Measurements from ENCODE around the gene COL27A1.

DNA sequence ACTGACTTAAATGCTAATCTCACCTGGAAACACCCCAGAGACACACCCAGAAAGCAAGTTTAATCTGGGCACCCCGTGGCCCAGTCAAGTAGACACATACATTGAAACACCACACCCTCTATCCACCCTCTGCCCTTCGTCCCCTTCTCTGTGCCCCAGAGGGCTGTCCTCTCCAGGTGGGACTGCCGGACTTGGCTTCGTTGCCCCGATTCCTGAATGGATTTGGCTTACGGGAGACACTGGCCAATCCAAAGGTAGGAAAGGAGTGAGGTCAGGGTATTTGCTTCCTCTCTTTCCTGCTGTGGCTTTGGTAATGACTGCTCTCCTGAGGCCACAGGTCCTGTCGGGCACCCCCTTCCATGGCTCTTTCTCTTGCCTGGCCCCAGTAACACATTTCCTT is 25.2 kb upstream of the COL27A1 start:
- TF ChIP-seq, protein P1, sequence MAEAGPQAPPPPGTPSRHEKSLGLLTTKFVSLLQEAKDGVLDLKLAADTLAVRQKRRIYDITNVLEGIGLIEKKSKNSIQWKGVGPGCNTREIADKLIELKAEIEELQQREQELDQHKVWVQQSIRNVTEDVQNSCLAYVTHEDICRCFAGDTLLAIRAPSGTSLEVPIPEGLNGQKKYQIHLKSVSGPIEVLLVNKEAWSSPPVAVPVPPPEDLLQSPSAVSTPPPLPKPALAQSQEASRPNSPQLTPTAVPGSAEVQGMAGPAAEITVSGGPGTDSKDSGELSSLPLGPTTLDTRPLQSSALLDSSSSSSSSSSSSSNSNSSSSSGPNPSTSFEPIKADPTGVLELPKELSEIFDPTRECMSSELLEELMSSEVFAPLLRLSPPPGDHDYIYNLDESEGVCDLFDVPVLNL (CRISPR knock-in tag; IDR thresholded peaks at IDR 0.05; ENCODE audit: low read depth): no peak
- TF ChIP-seq POLR2A (conservative IDR thresholded peaks at IDR 0.05): no peak
- TF ChIP-seq EZH2 (IDR thresholded peaks at IDR 0.05; ENCODE audit: borderline replicate concordance, low read depth, low read length): no peak
- TF ChIP-seq JUND (IDR thresholded peaks at IDR 0.05; ENCODE audit: borderline replicate concordance, low read depth, low read length): no peak
- TF ChIP-seq JUND (tag; IDR thresholded peaks at IDR 0.05; ENCODE audit: borderline replicate concordance, low read depth, low read length): no peak
- no peak for TF ChIP-seq FOXJ3 (CRISPR knock-in tag; IDR thresholded peaks at IDR 0.05)
- no peak for TF ChIP-seq SETDB1 (IDR thresholded peaks at IDR 0.05; ENCODE audit: low read length)
- TF ChIP-seq, protein P2, sequence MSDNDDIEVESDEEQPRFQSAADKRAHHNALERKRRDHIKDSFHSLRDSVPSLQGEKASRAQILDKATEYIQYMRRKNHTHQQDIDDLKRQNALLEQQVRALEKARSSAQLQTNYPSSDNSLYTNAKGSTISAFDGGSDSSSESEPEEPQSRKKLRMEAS (CRISPR knock-in tag; IDR thresholded peaks at IDR 0.05): no peak
- no peak for TF ChIP-seq ZBTB7A (IDR thresholded peaks at IDR 0.05; ENCODE audit: borderline replicate concordance, control insufficient read depth, low read depth, low read length)
- TF ChIP-seq, protein P3, sequence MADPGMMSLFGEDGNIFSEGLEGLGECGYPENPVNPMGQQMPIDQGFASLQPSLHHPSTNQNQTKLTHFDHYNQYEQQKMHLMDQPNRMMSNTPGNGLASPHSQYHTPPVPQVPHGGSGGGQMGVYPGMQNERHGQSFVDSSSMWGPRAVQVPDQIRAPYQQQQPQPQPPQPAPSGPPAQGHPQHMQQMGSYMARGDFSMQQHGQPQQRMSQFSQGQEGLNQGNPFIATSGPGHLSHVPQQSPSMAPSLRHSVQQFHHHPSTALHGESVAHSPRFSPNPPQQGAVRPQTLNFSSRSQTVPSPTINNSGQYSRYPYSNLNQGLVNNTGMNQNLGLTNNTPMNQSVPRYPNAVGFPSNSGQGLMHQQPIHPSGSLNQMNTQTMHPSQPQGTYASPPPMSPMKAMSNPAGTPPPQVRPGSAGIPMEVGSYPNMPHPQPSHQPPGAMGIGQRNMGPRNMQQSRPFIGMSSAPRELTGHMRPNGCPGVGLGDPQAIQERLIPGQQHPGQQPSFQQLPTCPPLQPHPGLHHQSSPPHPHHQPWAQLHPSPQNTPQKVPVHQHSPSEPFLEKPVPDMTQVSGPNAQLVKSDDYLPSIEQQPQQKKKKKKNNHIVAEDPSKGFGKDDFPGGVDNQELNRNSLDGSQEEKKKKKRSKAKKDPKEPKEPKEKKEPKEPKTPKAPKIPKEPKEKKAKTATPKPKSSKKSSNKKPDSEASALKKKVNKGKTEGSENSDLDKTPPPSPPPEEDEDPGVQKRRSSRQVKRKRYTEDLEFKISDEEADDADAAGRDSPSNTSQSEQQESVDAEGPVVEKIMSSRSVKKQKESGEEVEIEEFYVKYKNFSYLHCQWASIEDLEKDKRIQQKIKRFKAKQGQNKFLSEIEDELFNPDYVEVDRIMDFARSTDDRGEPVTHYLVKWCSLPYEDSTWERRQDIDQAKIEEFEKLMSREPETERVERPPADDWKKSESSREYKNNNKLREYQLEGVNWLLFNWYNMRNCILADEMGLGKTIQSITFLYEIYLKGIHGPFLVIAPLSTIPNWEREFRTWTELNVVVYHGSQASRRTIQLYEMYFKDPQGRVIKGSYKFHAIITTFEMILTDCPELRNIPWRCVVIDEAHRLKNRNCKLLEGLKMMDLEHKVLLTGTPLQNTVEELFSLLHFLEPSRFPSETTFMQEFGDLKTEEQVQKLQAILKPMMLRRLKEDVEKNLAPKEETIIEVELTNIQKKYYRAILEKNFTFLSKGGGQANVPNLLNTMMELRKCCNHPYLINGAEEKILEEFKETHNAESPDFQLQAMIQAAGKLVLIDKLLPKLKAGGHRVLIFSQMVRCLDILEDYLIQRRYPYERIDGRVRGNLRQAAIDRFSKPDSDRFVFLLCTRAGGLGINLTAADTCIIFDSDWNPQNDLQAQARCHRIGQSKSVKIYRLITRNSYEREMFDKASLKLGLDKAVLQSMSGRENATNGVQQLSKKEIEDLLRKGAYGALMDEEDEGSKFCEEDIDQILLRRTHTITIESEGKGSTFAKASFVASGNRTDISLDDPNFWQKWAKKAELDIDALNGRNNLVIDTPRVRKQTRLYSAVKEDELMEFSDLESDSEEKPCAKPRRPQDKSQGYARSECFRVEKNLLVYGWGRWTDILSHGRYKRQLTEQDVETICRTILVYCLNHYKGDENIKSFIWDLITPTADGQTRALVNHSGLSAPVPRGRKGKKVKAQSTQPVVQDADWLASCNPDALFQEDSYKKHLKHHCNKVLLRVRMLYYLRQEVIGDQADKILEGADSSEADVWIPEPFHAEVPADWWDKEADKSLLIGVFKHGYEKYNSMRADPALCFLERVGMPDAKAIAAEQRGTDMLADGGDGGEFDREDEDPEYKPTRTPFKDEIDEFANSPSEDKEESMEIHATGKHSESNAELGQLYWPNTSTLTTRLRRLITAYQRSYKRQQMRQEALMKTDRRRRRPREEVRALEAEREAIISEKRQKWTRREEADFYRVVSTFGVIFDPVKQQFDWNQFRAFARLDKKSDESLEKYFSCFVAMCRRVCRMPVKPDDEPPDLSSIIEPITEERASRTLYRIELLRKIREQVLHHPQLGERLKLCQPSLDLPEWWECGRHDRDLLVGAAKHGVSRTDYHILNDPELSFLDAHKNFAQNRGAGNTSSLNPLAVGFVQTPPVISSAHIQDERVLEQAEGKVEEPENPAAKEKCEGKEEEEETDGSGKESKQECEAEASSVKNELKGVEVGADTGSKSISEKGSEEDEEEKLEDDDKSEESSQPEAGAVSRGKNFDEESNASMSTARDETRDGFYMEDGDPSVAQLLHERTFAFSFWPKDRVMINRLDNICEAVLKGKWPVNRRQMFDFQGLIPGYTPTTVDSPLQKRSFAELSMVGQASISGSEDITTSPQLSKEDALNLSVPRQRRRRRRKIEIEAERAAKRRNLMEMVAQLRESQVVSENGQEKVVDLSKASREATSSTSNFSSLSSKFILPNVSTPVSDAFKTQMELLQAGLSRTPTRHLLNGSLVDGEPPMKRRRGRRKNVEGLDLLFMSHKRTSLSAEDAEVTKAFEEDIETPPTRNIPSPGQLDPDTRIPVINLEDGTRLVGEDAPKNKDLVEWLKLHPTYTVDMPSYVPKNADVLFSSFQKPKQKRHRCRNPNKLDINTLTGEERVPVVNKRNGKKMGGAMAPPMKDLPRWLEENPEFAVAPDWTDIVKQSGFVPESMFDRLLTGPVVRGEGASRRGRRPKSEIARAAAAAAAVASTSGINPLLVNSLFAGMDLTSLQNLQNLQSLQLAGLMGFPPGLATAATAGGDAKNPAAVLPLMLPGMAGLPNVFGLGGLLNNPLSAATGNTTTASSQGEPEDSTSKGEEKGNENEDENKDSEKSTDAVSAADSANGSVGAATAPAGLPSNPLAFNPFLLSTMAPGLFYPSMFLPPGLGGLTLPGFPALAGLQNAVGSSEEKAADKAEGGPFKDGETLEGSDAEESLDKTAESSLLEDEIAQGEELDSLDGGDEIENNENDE (IDR thresholded peaks at IDR 0.05; ENCODE audit: low read depth, low read length): no peak

Data from K562 (cell line).